ENCODE measurements around the gene TFCP2L1. TPM values are rescaled to one million over a fixed set of nuclear protein-coding genes. Genes with fewer than 3 reads are reported as not detected.

TFCP2L1 gene
- total RNA-seq, 1 donor from 2014 or later = 0.05 TPM

- Histone ChIP-seq H3K27me3 (ENCODE audit: insufficient read depth, low read length) (peaks cover 3% of the 10 kb centered on the region), H3K9ac (ENCODE audit: low read length) (no peak overlapping the region), H3K27ac (ENCODE audit: low read depth, low read length) (no peak overlapping the region), H4K20me1 (ENCODE audit: insufficient read depth, low read length) (no peaks in the 10 kb centered on the region), H3K4me1 (ENCODE audit: insufficient read depth, low read length) (no peaks in the 10 kb centered on the region), H3K4me3 (ENCODE audit: insufficient read depth, low read depth, low read length) (no peak overlapping the region), H3K79me2 (ENCODE audit: insufficient read depth, low read length) (no peaks in the 10 kb centered on the region), H3K36me3 (ENCODE audit: insufficient read depth, low read length) (no peaks in the 10 kb centered on the region), H3K4me2 (ENCODE audit: low read length) (no peak overlapping the region), H3K9me3 (ENCODE audit: insufficient read depth, low read depth, low read length) (peaks cover 6% of the 10 kb centered on the region), H2AFZ (ENCODE audit: low read depth, low read length) (no peak overlapping the region)
- no peak overlapping the region for H3K4me3 Mint-ChIP-seq (ENCODE audit: unreplicated experiment)
- peaks cover 29% of the 10 kb centered on the region for H3K27me3 Mint-ChIP-seq (ENCODE audit: low read depth, unreplicated experiment)
- TF ChIP-seq EZH2 (IDR thresholded peaks at IDR 0.05; ENCODE audit: insufficient read depth, low read length) = no peak
- TF ChIP-seq, protein P1, sequence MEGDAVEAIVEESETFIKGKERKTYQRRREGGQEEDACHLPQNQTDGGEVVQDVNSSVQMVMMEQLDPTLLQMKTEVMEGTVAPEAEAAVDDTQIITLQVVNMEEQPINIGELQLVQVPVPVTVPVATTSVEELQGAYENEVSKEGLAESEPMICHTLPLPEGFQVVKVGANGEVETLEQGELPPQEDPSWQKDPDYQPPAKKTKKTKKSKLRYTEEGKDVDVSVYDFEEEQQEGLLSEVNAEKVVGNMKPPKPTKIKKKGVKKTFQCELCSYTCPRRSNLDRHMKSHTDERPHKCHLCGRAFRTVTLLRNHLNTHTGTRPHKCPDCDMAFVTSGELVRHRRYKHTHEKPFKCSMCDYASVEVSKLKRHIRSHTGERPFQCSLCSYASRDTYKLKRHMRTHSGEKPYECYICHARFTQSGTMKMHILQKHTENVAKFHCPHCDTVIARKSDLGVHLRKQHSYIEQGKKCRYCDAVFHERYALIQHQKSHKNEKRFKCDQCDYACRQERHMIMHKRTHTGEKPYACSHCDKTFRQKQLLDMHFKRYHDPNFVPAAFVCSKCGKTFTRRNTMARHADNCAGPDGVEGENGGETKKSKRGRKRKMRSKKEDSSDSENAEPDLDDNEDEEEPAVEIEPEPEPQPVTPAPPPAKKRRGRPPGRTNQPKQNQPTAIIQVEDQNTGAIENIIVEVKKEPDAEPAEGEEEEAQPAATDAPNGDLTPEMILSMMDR (IDR thresholded peaks at IDR 0.05; ENCODE audit: insufficient read depth, low read depth, low read length) = no peak
- no peaks in the 10 kb centered on the region for H3K36me3 Mint-ChIP-seq (ENCODE audit: low read depth, unreplicated experiment)
- H3K4me1 Mint-ChIP-seq (ENCODE audit: low read depth, unreplicated experiment) = no peaks in the 10 kb centered on the region
- peaks cover 9% of the 10 kb centered on the region for H3K9me3 Mint-ChIP-seq (ENCODE audit: unreplicated experiment)
- FAIRE-seq = no peak
- DNase-seq (ENCODE audit: low read depth) = no peak
- H3K27ac Mint-ChIP-seq (ENCODE audit: unreplicated experiment) = no peak overlapping the region
These were observed 113.3 kb downstream of the TFCP2L1 start for GRCh38 chr2:121171625-121172119.

DNA sequence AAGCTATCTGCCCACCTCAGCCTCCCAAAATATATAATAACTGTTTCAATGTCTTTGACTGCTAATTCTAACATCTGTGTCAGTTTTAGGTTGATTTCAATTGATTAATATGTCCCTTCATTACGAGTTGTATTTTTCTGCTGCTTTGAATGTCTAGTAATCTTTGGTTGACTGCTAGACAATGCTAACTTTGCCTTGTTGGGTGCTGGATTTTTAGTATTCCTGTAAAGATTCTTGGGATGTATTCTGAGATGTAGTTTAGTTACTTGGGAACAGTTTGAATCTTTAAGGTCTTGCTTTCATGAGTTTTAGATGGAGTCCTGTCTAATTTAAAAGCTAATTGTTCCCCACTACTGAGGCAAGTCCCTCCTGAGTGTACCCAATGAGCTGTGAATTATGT lies 114.4 kb downstream of the TFCP2L1 start:
- H3K4me1 ChIP-seq (ENCODE audit: insufficient read depth, low read length) = no peaks in the 10 kb centered on the region
- no peak overlapping the region for H3K4me3 ChIP-seq (ENCODE audit: insufficient read depth, low read depth, low read length)
- no peak overlapping the region for H3K27ac ChIP-seq (ENCODE audit: low read depth, low read length)
- Mint-ChIP-seq H3K27me3 (ENCODE audit: low read depth, unreplicated experiment) (peaks cover 21% of the 10 kb centered on the region), H3K27ac (ENCODE audit: unreplicated experiment) (no peak overlapping the region), H3K9me3 (ENCODE audit: unreplicated experiment) (peaks cover 9% of the 10 kb centered on the region), H3K4me3 (ENCODE audit: unreplicated experiment) (no peak overlapping the region), H3K4me1 (ENCODE audit: low read depth, unreplicated experiment) (no peaks in the 10 kb centered on the region), H3K36me3 (ENCODE audit: low read depth, unreplicated experiment) (no peaks in the 10 kb centered on the region)
- FAIRE-seq (no peak), DNase-seq (ENCODE audit: low read depth) (no peak)
- H3K36me3 ChIP-seq (ENCODE audit: insufficient read depth, low read length) = no peaks in the 10 kb centered on the region
- no peak for TF ChIP-seq EZH2 (IDR thresholded peaks at IDR 0.05; ENCODE audit: insufficient read depth, low read length)
- TF ChIP-seq, protein P1 (IDR thresholded peaks at IDR 0.05; ENCODE audit: insufficient read depth, low read depth, low read length) = no peak
- no peak overlapping the region for H3K9ac ChIP-seq (ENCODE audit: low read length)
- peaks cover 6% of the 10 kb centered on the region for H3K9me3 ChIP-seq (ENCODE audit: insufficient read depth, low read depth, low read length)
- no peaks in the 10 kb centered on the region for H4K20me1 ChIP-seq (ENCODE audit: insufficient read depth, low read length)
- no peak overlapping the region for H3K4me2 ChIP-seq (ENCODE audit: low read length)
- H3K27me3 ChIP-seq (ENCODE audit: insufficient read depth, low read length) = peaks cover 3% of the 10 kb centered on the region
- no peak overlapping the region for H2AFZ ChIP-seq (ENCODE audit: low read depth, low read length)
- no peaks in the 10 kb centered on the region for H3K79me2 ChIP-seq (ENCODE audit: insufficient read depth, low read length)

DNA sequence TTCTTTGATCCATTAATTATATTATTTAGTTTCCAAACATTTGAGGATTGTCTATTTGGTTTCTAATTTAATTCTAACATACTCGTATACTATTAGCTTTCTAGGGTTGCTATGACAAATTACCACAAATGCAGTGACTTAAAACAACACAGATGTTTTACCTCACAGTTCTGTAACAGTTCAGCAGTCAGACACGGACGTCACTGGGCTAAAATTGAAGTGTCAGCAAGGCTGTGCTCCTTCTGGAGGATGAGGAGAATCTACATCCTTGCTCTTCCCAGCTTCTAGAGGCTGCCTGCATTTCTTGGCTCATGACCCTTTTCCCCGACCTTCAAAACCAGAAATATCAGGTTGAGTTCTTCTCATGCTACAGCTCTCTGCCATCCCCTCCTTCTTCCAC lies 117.6 kb downstream of the TFCP2L1 start:
- H4K20me1 ChIP-seq (ENCODE audit: insufficient read depth, low read length) = no peaks in the 10 kb centered on the region
- no peak overlapping the region for H3K4me3 ChIP-seq (ENCODE audit: insufficient read depth, low read depth, low read length)
- no peaks in the 10 kb centered on the region for H3K4me1 Mint-ChIP-seq (ENCODE audit: low read depth, unreplicated experiment)
- H3K27ac ChIP-seq (ENCODE audit: low read depth, low read length) = no peak overlapping the region
- no peaks in the 10 kb centered on the region for H3K36me3 ChIP-seq (ENCODE audit: insufficient read depth, low read length)
- H2AFZ ChIP-seq (ENCODE audit: low read depth, low read length) = no peak overlapping the region
- DNase-seq (ENCODE audit: low read depth) = no peak
- H3K4me1 ChIP-seq (ENCODE audit: insufficient read depth, low read length) = no peaks in the 10 kb centered on the region
- no peak overlapping the region for H3K4me2 ChIP-seq (ENCODE audit: low read length)
- peaks cover 5% of the 10 kb centered on the region for H3K27me3 ChIP-seq (ENCODE audit: insufficient read depth, low read length)
- no peaks in the 10 kb centered on the region for H3K79me2 ChIP-seq (ENCODE audit: insufficient read depth, low read length)
- TF ChIP-seq EZH2 (IDR thresholded peaks at IDR 0.05; ENCODE audit: insufficient read depth, low read length) = no peak
- TF ChIP-seq, protein P1 (IDR thresholded peaks at IDR 0.05; ENCODE audit: insufficient read depth, low read depth, low read length) = no peak
- peaks cover 13% of the 10 kb centered on the region for H3K9me3 Mint-ChIP-seq (ENCODE audit: unreplicated experiment)
- no peak overlapping the region for H3K4me3 Mint-ChIP-seq (ENCODE audit: unreplicated experiment)
- H3K36me3 Mint-ChIP-seq (ENCODE audit: low read depth, unreplicated experiment) = no peaks in the 10 kb centered on the region
- peaks cover 10% of the 10 kb centered on the region for H3K9me3 ChIP-seq (ENCODE audit: insufficient read depth, low read depth, low read length)
- H3K27ac Mint-ChIP-seq (ENCODE audit: unreplicated experiment) = no peak overlapping the region
- H3K27me3 Mint-ChIP-seq (ENCODE audit: low read depth, unreplicated experiment) = peaks cover 11% of the 10 kb centered on the region
- H3K9ac ChIP-seq (ENCODE audit: low read length) = no peak overlapping the region
- FAIRE-seq = no peak
